GM10266 (cell line): Measurements from ENCODE around the gene TSPAN18.

Experiments
- DNase-seq: peaks from one replicate; pipeline ENCODE4 v3.0.0; 2012; ENCODE audit errors: extremely low spot score
- CTCF ChIP-seq: IDR thresholded peaks from 2 replicates; pipeline ENCODE4 v1.5.1; 2012; ENCODE audit warnings: mild to moderate bottlenecking, low read depth; ENCODE audit not compliant: control insufficient read depth, insufficient read depth; ENCODE audit errors: missing control alignments

Gene TSPAN18

DNA sequence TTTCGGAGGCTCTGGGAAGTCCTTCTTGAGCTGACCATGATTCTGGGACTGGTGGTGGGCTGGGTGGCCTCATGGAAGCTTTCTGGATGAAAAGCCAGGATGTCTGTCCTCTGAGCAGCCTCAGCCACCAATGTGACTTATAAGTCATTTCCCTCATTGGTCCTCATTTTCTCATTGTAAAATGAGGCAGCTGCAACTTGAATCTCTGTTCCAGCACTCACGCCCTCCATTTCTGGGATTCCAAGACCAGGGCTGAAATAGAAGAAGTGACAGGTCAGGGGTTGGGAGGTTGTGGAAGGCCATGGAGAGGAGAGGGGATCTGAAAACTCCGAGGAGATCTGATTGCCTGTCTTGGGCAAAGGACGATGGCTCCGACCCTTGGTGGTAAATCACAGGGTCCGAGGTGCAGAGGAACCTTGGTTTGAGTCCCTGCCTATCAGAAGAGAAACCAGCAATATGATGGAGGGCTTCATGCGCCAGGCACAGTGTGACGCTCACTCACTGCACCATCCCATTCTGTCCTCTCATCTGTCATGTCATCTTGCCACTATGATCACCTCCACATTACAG lies 38.3 kb downstream of the TSPAN18 start:
- no peak for DNase-seq
- TF ChIP-seq CTCF, result no peak

DNA sequence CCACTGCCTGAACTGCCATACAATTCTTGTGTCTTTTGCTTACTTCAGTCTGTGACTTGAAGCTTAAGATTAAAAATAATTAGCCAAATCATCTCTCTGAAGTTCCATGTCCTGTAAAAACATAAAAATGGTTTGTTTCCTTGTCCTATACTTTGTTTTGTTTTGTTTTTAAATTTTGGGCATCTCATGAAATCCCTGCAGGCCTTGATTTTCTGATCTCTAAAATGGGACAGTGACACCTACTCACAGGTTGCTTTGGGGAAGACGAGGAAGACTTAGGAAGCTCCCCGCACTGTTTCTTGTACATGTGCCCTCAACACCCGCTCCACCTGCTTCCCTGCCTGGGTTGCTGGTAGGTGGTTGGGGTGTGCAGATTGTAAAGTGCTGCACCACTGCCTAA lies 38.9 kb downstream of the TSPAN18 start:
- TF ChIP-seq CTCF, result no peak
- DNase-seq, result no peak

DNA sequence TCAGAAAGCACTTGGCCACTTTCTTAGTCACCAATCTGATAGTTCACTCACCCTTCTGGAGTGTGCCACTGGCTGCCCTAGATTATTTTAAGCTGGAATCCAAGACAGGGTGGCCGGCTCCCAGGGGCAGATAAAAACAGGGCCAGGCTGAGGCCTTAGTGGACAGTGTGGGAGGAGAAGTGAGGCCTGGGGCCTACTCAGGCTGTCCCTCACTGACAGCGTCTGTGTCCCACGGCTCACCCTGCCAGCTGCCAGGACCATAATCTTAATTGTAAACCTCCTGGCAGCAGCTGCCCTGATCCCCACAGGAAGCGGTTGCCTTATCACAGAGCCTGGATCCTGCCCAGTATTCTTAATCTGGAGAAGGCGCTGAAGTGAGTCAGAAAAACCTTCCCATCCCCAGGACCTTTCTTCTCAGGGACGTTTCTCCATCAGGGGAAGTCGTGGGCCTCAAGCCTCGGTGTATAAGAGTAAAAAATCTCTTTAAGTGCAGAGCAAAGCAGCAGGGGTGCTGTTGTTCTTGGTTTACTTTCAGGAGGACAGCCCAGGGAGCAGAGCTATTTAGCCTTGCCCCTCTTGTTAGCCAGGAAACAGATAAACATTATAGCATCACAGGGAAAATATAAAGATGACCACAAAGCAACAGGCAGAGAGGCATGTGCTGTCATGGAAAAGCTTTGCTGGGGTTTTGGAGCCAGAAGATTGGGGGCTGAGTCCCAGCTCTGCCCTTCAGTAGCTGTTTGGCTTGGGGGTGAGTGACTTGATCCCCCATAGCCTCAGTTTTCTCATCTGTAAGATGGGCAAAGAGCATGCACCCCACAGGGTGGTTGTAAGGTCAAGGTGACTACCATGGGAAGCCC lies 39.6 kb downstream of the TSPAN18 start:
- TF ChIP-seq CTCF, result no peak
- DNase-seq, result no peak

DNA sequence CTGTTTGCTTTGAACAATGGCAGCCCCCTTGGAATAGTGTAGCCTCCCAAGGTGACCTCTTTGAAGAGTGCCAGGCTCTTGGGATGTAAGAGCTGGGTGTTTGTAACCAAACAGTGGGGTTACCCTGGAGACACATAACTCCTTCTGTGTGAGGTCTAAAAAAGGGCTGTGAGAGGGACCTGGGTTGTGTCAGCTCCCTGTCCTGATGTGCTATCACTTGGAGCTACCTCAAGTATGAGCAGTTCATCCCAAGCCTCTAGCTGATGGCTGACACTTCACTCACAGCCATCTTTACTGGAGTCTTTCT lies 40.2 kb downstream of the TSPAN18 start:
- TF ChIP-seq CTCF, result no peak
- no peak for DNase-seq

- no peak for TF ChIP-seq CTCF
- no peak for DNase-seq
These were observed 40.7 kb downstream of the TSPAN18 start for GRCh38 chr11:44767421-44767820.

DNA sequence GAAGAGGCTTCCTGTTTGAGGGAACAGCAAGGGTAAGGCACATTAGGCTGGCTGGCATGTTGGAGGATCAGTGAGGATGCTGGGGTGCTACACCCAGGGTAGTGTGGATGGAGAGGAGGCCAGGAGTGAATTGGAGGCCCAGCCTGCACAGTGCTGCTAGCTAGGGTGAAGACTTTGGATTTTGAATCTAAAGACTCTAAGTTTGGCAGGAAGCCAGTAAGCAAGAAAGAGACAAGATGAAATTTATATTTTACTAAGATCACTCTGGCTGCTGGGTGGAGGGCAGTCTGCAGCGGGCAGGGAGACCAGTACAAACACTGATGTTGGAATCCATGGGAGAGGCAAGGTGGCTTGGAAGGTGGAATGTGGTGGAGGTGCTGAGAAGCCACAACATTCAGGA lies 43.6 kb downstream of the TSPAN18 start:
- DNase-seq, result no peak
- no peak for TF ChIP-seq CTCF

- DNase-seq, result no peak
- TF ChIP-seq CTCF, result no peak
These were observed 44.5 kb downstream of the TSPAN18 start for GRCh38 chr11:44771252-44771734.
